Thymus (tissue), 11 donors: Measurements from ENCODE around the gene NOLC1. TPM values are rescaled to one million over a fixed set of nuclear protein-coding genes. Genes with fewer than 3 reads are reported as not detected.

Experiments
- DNase-seq, 9 donors: peaks; one replicate each; pipeline ENCODE4 v3.0.0-alpha.2; 2013; ENCODE audit warnings: low spot score in 9 of 9, low read depth in 6 of 9, missing footprints in 1 of 9
- H3K27ac ChIP-seq, 2 donors: one replicate each; pipeline ENCODE4 v1.5.1; 2013; ENCODE audit warnings: control low read depth in 1 of 2, low read depth in 1 of 2, low read length in 1 of 2, mild to moderate bottlenecking in 1 of 2, moderate library complexity in 1 of 2
- H3K27me3 ChIP-seq, 2 donors: one replicate each; pipeline ENCODE4 v1.5.1; 2013; ENCODE audit warnings: low read length in 1 of 2; ENCODE audit not compliant: control insufficient read depth in 2 of 2, insufficient read depth in 1 of 2
- H3K36me3 ChIP-seq, 2 donors: one replicate each; pipeline ENCODE4 v1.5.1; 2013; ENCODE audit warnings: low read length in 1 of 2, mild to moderate bottlenecking in 1 of 2, moderate library complexity in 1 of 2; ENCODE audit not compliant: control insufficient read depth in 2 of 2, insufficient read depth in 2 of 2
- H3K4me1 ChIP-seq, 2 donors: one replicate each; pipeline ENCODE4 v1.5.1; 2013; ENCODE audit warnings: low read length in 2 of 2; ENCODE audit not compliant: control insufficient read depth in 2 of 2, insufficient read depth in 2 of 2
- H3K4me3 ChIP-seq, 2 donors: one replicate each; pipeline ENCODE4 v1.5.1; 2013; ENCODE audit warnings: low read length in 2 of 2, control low read depth in 1 of 2, mild to moderate bottlenecking in 1 of 2
- H3K9me3 ChIP-seq, 2 donors: one replicate each; pipeline ENCODE4 v1.5.1; 2013; ENCODE audit warnings: low read length in 1 of 2, mild to moderate bottlenecking in 1 of 2; ENCODE audit not compliant: control insufficient read depth in 2 of 2, insufficient read depth in 1 of 2
- WGBS: extraction: QIAGEN DNeasy Blood & Tissue Kit; methylation state at CpG from one replicate; pipeline ENCODE4 v1.1.7; 2013; 5-methylcytosine and 5-hydroxymethylcytosine counted together
- polyA plus RNA-seq: library from polyadenylated mRNA; stranded (reverse); fragments of 200-250 nt; gene quantifications from one replicate; pipeline ENCODE4 v1.2.3, GENCODE V29; 2013
- total RNA-seq: library from RNA; stranded (reverse); fragments of 120-200 nt; gene quantifications from one replicate; pipeline ENCODE4 v1.2.4, GENCODE V29; 2013
- donor health status: healthy.

NOLC1 gene
- total and polyA plus RNA-seq, 2 donors = 42.5 to 64.9 TPM

GRCh38 chr10:102132563-102133372 is 19.4 kb upstream of the NOLC1 start, which contains the start of gene PPRC1:
Gene PPRC1, plus strand, starts transcription at chr10:102133040. Its CDS starts 29 bp downstream, at chr10:102133069.
- DNase-seq = peak; percentile 98 to 100 (median 99)
- WGBS = under 1% methylated on average over 64 of the region's 64 CpGs
- Histone ChIP-seq H3K27me3 (no peaks in the 10 kb centered on the region), H3K4me3 (peak within 1 kb of the TSS; percentile 81 to 94), H3K4me1 (peaks cover 10 to 21% of the 10 kb centered on the region in 2 donors), H3K36me3 (peaks cover 2% of the 10 kb centered on the region in 2 donors), H3K9me3 (no peaks in the 10 kb centered on the region), H3K27ac (peak within 1 kb of the TSS; percentile 80 to 91)

- no peaks in the 10 kb centered on the region for H3K27me3 ChIP-seq
- peaks cover 10 to 21% of the 10 kb centered on the region in 2 donors for H3K4me1 ChIP-seq
- peaks cover 10% of the 10 kb centered on the region in 2 donors for H3K36me3 ChIP-seq
- peak overlapping the region; percentile 81 to 94 for H3K4me3 ChIP-seq
- H3K9me3 ChIP-seq = no peaks in the 10 kb centered on the region
- H3K27ac ChIP-seq = peak overlapping the region; percentile 80 to 91
- DNase-seq = peak in 3 of 9 donors; percentile 19 to 48 (median 35)
- WGBS = under 1% methylated on average over 48 of the region's 48 CpGs
Measured at GRCh38 chr10:102133373-102134195, 18.6 kb upstream of the NOLC1 start.

- Histone ChIP-seq H3K4me1 (peaks cover 10 to 21% of the 10 kb centered on the region in 2 donors), H3K4me3 (peak overlapping the region; percentile 81 to 94), H3K27ac (no peak overlapping the region), H3K27me3 (no peaks in the 10 kb centered on the region), H3K36me3 (peaks cover 18 to 19% of the 10 kb centered on the region in 2 donors), H3K9me3 (no peaks in the 10 kb centered on the region)
- DNase-seq = no peak
- 93% methylated on average over 2 of the region's 2 CpGs for WGBS
Measured at GRCh38 chr10:102134416-102134815, 17.8 kb upstream of the NOLC1 start.

- no peaks in the 10 kb centered on the region for H3K9me3 ChIP-seq
- no peak for DNase-seq
- no peak overlapping the region for H3K4me3 ChIP-seq
- H3K27ac ChIP-seq = no peak overlapping the region
- no peaks in the 10 kb centered on the region for H3K27me3 ChIP-seq
- peaks cover 10 to 21% of the 10 kb centered on the region in 2 donors for H3K4me1 ChIP-seq
- peaks cover 35% of the 10 kb centered on the region in 2 donors for H3K36me3 ChIP-seq
- WGBS = 96% methylated on average over 7 of the region's 7 CpGs
Measured at GRCh38 chr10:102135956-102136526, 16.1 kb upstream of the NOLC1 start.

GRCh38 chr10:102139281-102140110 is 12.7 kb upstream of the NOLC1 start:
- no peak for DNase-seq
- H3K27ac ChIP-seq = no peak overlapping the region
- no peak overlapping the region for H3K4me3 ChIP-seq
- H3K9me3 ChIP-seq = no peaks in the 10 kb centered on the region
- no peaks in the 10 kb centered on the region for H3K27me3 ChIP-seq
- peaks cover 57 to 62% of the 10 kb centered on the region in 2 donors for H3K36me3 ChIP-seq
- WGBS = 97% methylated on average over 15 of the region's 15 CpGs
- H3K4me1 ChIP-seq = peaks cover 0 to 7% of the 10 kb centered on the region in 2 donors

GRCh38 chr10:102140218-102140617 is 12.0 kb upstream of the NOLC1 start:
- H3K9me3 ChIP-seq = no peaks in the 10 kb centered on the region
- no peak for DNase-seq
- 95% methylated on average over 4 of the region's 4 CpGs for WGBS
- H3K27me3 ChIP-seq = no peaks in the 10 kb centered on the region
- peaks cover 0 to 4% of the 10 kb centered on the region in 2 donors for H3K4me1 ChIP-seq
- H3K27ac ChIP-seq = no peak overlapping the region
- H3K36me3 ChIP-seq = peaks cover 59 to 68% of the 10 kb centered on the region in 2 donors
- H3K4me3 ChIP-seq = no peak overlapping the region

- Histone ChIP-seq H3K4me3 (no peak overlapping the region), H3K27ac (no peak overlapping the region), H3K9me3 (no peaks in the 10 kb centered on the region), H3K27me3 (no peaks in the 10 kb centered on the region), H3K4me1 (peaks cover 0 to under 1% of the 10 kb centered on the region in 2 donors), H3K36me3 (peaks cover 59 to 72% of the 10 kb centered on the region in 2 donors)
- WGBS = 97% methylated on average over 5 of the region's 5 CpGs
- no peak for DNase-seq
Measured at GRCh38 chr10:102140913-102141540, 11.2 kb upstream of the NOLC1 start.

- DNase-seq = no peak
- no peaks in the 10 kb centered on the region for H3K27me3 ChIP-seq
- 98% methylated on average over 4 of the region's 4 CpGs for WGBS
Measured at GRCh38 chr10:102141583-102142107, 10.5 kb upstream of the NOLC1 start.

More at GRCh38 chr10:102141583-102142107, 10.5 kb upstream of the NOLC1 start:
- no peak overlapping the region for H3K27ac ChIP-seq
- peaks cover 62 to 78% of the 10 kb centered on the region in 2 donors for H3K36me3 ChIP-seq
- no peaks in the 10 kb centered on the region for H3K4me1 ChIP-seq
- H3K9me3 ChIP-seq = no peaks in the 10 kb centered on the region
- no peak overlapping the region for H3K4me3 ChIP-seq
